Subcutaneous abdominal adipose tissue (tissue), 5 donors: ENCODE results near the gene STK39.

Experiments
- H3K27ac ChIP-seq: one replicate; pipeline ENCODE4 v1.7.0; 2013; ENCODE audit warnings: low read depth, mild to moderate bottlenecking, inconsistent platforms, low read length, moderate library complexity
- H3K27me3 ChIP-seq, 5 donors: one replicate each; pipeline ENCODE4 v1.7.0; 2013; ENCODE audit warnings: low read length in 5 of 5, inconsistent platforms in 1 of 5; ENCODE audit not compliant: control insufficient read depth in 5 of 5, insufficient read depth in 4 of 5
- H3K36me3 ChIP-seq, 5 donors: one replicate each; pipeline ENCODE4 v1.7.0; 2013; ENCODE audit warnings: low read length in 5 of 5; ENCODE audit not compliant: control insufficient read depth in 5 of 5, insufficient read depth in 5 of 5
- H3K4me1 ChIP-seq, 5 donors: one replicate each; pipeline ENCODE4 v1.7.0; 2013; ENCODE audit warnings: low read length in 5 of 5, mild to moderate bottlenecking in 3 of 5, moderate library complexity in 1 of 5; ENCODE audit not compliant: control insufficient read depth in 5 of 5, insufficient read depth in 5 of 5
- H3K4me3 ChIP-seq, 5 donors: one replicate each; pipeline ENCODE4 v1.7.0; 2013; ENCODE audit warnings: low read length in 5 of 5, low read depth in 1 of 5
- H3K9ac ChIP-seq, 5 donors: one replicate each; pipeline ENCODE4 v1.7.0; 2013; ENCODE audit warnings: low read length in 5 of 5, mild to moderate bottlenecking in 4 of 5, moderate library complexity in 3 of 5
- H3K9me3 ChIP-seq, 5 donors: one replicate each; pipeline ENCODE4 v1.7.0; 2013; ENCODE audit warnings: low read length in 5 of 5; ENCODE audit not compliant: control insufficient read depth in 5 of 5
- donor health status: healthy.
- donor health status: healthy.
- donor health status: healthy.
- donor health status: healthy.
- donor health status: healthy.

The STK39 gene

DNA sequence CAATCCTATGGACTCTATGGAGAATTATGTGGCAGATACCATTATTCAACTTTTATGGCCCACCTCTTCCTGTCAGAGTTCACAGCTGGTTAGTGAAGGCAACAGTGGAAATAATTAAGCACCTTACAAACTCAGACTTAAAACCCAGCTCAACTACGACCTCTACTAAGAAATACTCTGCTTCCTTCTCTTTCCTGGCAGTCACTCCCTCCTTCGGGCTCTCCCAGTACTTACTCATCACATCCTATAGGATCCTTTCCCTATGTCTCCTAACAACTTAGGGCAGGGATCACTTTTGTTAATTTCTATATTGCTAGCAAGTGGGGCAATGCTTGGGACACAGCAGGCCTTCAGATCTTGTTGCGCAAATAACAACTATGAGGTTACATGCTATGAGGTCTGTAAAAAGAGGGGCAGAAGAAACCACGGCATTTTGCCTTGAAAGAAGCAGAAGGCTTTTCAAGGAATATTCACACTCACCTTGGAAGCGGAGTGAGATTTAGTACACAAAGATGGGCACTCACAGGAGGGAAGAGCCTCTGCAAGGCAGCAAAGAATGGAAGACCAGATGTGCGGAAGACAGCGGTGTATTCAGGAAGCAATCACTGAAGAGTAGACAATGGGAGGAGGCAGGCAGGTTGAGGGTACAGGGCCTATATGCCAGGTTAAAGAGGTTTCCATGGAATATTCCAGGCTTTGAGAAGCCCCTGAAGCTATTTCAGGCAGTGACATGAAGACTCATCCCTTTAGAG is 2.1 kb downstream of the STK39 start:
- no peak overlapping the region for H3K9ac ChIP-seq
- H3K27me3 ChIP-seq = no peaks in the 10 kb centered on the region
- no peaks in the 10 kb centered on the region for H3K36me3 ChIP-seq
- H3K27ac ChIP-seq = no peak overlapping the region
- no peaks in the 10 kb centered on the region for H3K9me3 ChIP-seq
- no peak overlapping the region for H3K4me3 ChIP-seq
- peaks cover 0 to 25% (median 15%) of the 10 kb centered on the region in 5 donors for H3K4me1 ChIP-seq

DNA sequence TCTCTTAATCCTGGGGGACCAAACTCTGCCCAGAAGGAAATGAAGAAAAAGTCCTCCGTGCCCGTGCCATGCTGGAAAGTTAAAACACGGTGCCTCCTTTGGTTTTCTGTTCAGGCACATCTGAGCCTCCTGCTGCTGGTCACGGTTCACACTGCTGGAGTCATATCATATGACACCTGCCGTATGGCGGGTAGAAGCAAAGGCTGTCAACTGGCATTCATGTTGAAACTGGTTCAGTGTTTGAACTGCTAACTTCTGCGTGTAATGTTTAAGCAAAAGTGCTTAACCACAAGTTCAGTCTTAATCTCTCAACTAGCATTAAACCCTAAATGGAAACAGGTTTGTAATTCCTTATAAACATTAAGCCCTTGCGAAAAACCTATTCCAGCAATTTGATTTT is 3.1 kb downstream of the STK39 start:
- H3K27me3 ChIP-seq = no peaks in the 10 kb centered on the region
- peaks cover 0 to 25% (median 15%) of the 10 kb centered on the region in 5 donors for H3K4me1 ChIP-seq
- H3K4me3 ChIP-seq = no peak overlapping the region
- H3K27ac ChIP-seq = no peak overlapping the region
- no peaks in the 10 kb centered on the region for H3K36me3 ChIP-seq
- H3K9me3 ChIP-seq = no peaks in the 10 kb centered on the region
- H3K9ac ChIP-seq = no peak overlapping the region

GRCh38 chr2:168243061-168243460 is 4.3 kb downstream of the STK39 start:
- H3K36me3 ChIP-seq = no peaks in the 10 kb centered on the region
- peaks cover 0 to 24% (median 15%) of the 10 kb centered on the region in 5 donors for H3K4me1 ChIP-seq
- H3K9me3 ChIP-seq = no peaks in the 10 kb centered on the region
- H3K27me3 ChIP-seq = no peaks in the 10 kb centered on the region
- no peak overlapping the region for H3K9ac ChIP-seq
- no peak overlapping the region for H3K27ac ChIP-seq
- no peak overlapping the region for H3K4me3 ChIP-seq

- H3K36me3 ChIP-seq = no peaks in the 10 kb centered on the region
- H3K4me3 ChIP-seq = no peak overlapping the region
- H3K9me3 ChIP-seq = no peaks in the 10 kb centered on the region
- no peak overlapping the region for H3K27ac ChIP-seq
- no peaks in the 10 kb centered on the region for H3K27me3 ChIP-seq
- peaks cover 0 to 19% (median 11%) of the 10 kb centered on the region in 5 donors for H3K4me1 ChIP-seq
- H3K9ac ChIP-seq = no peak overlapping the region
Observed at GRCh38 chr2:168241746-168242145, 5.6 kb downstream of the STK39 start.

DNA sequence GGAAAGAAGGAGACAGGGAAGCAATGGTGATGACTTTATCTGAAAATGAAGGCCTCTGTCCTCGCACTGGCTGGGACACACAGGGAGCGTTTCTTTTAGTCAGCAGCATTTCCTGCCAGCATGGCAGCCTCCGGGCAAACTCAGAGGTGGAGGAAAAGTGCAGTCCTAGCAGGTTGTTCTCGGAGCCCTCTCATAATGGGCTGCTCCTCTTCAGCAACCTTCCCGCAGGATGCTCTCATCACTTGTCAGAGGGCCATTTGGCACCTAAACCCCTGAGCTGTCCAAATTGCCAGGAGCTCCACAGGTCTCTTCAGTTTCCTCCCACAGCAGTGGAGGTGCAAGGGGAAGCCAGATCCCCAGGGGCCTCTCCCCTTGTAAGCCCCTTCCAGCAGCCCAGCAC is 6.2 kb downstream of the STK39 start:
- no peak overlapping the region for H3K4me3 ChIP-seq
- no peaks in the 10 kb centered on the region for H3K9me3 ChIP-seq
- H3K27ac ChIP-seq = no peak overlapping the region
- no peaks in the 10 kb centered on the region for H3K36me3 ChIP-seq
- no peak overlapping the region for H3K9ac ChIP-seq
- no peaks in the 10 kb centered on the region for H3K27me3 ChIP-seq
- H3K4me1 ChIP-seq = peaks cover 0 to 14% (median 8%) of the 10 kb centered on the region in 5 donors

DNA sequence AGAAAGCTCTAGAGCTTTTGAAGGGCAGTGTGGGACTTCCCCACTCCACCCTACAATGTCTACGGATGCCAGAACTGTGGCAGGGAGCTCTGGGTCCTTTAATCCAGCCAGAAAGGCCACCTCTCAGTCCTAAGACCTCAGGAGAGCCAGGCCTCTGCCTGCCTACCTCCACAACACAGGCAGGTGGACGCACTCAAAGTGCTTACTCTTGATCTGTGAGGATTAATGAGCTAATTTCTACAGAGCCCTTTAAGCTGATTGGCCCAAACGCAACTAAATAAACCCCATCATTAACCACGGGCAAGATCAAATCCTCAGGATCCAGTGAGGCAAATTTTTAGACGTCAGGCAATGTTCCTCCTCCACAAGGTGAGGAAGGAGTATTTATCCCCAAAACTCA is 8.1 kb downstream of the STK39 start:
- peaks cover 0 to 3% (median 0%) of the 10 kb centered on the region in 5 donors for H3K4me1 ChIP-seq
- H3K27me3 ChIP-seq = no peaks in the 10 kb centered on the region
- H3K36me3 ChIP-seq = no peaks in the 10 kb centered on the region
- H3K9me3 ChIP-seq = no peaks in the 10 kb centered on the region
- H3K4me3 ChIP-seq = no peak overlapping the region
- no peak overlapping the region for H3K9ac ChIP-seq
- H3K27ac ChIP-seq = no peak overlapping the region

DNA sequence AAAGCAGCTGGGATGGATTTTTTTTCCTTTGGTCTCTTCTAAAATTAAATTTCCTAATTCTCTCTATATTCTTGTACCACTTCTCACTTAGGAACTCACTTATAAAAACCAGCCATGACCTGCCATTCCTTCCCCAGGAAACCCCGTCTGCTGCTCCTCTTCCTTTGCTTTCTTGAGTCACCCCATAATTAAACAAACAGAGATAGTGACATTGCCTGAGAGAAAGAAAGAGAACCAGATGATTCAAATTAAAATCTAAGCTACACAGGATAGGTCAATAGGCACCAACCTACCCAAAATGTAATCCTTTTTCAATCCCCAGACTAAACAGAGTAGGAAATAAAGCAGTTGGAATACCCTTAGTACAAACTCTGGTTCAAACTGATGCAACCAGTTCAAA is 9.7 kb downstream of the STK39 start:
- Histone ChIP-seq H3K4me3 (no peak overlapping the region), H3K27ac (no peak overlapping the region), H3K27me3 (no peaks in the 10 kb centered on the region), H3K9ac (no peak overlapping the region), H3K36me3 (no peaks in the 10 kb centered on the region), H3K9me3 (no peaks in the 10 kb centered on the region), H3K4me1 (no peaks in the 10 kb centered on the region)

DNA sequence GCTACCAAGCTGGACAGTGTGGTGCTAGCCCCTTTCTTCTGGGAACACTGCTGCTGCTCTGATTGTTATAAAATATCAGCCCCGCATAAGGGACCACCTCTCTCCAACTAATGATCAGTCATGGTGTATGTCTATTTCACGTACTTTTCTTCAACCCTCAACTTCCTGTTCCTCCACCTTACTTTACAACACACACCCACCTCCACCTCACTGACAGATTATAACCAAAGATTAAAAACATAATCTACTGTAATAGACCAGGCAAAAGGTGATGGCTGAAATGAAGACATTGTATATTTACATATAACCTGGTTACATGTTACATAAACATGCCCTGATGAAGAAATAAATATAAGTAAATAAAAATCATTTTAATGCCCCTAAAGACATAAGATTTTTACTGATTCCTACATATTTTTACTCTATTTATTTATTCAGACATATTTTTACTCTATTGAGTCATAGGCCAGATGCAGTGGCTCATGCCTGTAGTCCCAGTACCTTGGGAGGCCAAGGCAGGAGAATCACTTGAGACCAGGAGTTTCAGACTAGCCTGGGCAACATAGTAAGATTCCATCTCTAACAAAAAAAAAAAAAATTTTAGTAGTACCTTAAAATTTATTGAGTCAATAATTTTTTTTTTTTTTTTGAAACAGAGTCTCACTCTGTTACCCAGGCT is 12.8 kb downstream of the STK39 start:
- Histone ChIP-seq H3K4me3 (no peak overlapping the region), H3K9ac (no peak overlapping the region), H3K36me3 (no peaks in the 10 kb centered on the region), H3K27ac (no peak overlapping the region), H3K4me1 (no peaks in the 10 kb centered on the region), H3K27me3 (no peaks in the 10 kb centered on the region), H3K9me3 (peaks cover 0 to 7% (median 5%) of the 10 kb centered on the region in 5 donors)

DNA sequence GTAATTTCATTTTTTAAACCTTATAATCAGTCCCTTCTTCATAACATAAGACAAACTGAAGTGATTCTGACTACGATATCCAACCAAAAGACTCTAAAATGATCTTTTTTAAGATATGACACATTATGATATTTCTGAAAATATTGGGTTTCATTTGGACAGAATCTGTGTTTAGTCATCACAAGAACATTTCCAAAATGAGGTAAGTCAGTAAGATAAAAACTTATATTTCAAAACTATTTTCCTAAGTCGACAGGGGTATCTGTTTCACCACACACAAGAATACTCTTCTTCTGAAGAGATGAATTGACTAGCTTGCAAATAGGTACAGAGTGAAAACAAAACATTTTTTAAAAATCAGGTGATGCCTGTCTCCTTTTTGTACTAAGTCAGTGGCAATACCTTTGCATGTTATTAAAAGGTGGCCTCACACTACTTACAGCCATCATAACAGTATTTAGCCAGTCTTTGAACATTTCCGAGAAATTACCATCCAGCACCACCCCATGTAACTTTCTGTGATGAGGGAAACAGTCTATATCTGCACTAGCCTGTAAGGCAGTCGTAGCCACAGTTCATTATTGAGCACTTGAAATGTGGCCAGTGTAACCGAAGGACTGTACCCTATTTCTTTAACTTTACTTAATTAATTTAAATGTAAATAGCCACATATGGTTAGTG is 13.5 kb downstream of the STK39 start:
- Histone ChIP-seq H3K27me3 (no peaks in the 10 kb centered on the region), H3K9me3 (peaks cover 0 to 7% (median 5%) of the 10 kb centered on the region in 5 donors), H3K4me3 (no peak overlapping the region), H3K4me1 (no peaks in the 10 kb centered on the region), H3K9ac (no peak overlapping the region), H3K27ac (no peak overlapping the region), H3K36me3 (no peaks in the 10 kb centered on the region)

- Histone ChIP-seq H3K4me3 (no peak overlapping the region), H3K36me3 (no peaks in the 10 kb centered on the region), H3K9me3 (peaks cover 0 to 7% (median 5%) of the 10 kb centered on the region in 5 donors), H3K4me1 (no peaks in the 10 kb centered on the region), H3K27me3 (no peaks in the 10 kb centered on the region), H3K27ac (no peak overlapping the region), H3K9ac (no peak overlapping the region)
Observed at GRCh38 chr2:168233166-168233565, 14.2 kb downstream of the STK39 start.
